A673 (cell line): ENCODE data around the gene PLPPR3.

Source experiments
- EZH2 ChIP-seq: fragments of 200-600 bp; sonication (generic); IDR thresholded peaks from 2 replicates; pipeline ENCODE4 v1.6.1; 2017; ENCODE audit warnings: borderline replicate concordance, low read depth, mild to moderate bottlenecking, mixed read lengths, antibody characterized with exemption, low read length; ENCODE audit not compliant: poor library complexity, severe bottlenecking
- TF ChIP-seq, protein P1 (sequence below): fragments of 300-800, 200-600 bp; sonication (generic); conservative IDR thresholded peaks from 2 replicates; pipeline ENCODE4 v1.5.1; 2017; ENCODE audit warnings: low read depth, mild to moderate bottlenecking, antibody characterized with exemption, low read length, moderate library complexity, mixed read lengths

DNA sequence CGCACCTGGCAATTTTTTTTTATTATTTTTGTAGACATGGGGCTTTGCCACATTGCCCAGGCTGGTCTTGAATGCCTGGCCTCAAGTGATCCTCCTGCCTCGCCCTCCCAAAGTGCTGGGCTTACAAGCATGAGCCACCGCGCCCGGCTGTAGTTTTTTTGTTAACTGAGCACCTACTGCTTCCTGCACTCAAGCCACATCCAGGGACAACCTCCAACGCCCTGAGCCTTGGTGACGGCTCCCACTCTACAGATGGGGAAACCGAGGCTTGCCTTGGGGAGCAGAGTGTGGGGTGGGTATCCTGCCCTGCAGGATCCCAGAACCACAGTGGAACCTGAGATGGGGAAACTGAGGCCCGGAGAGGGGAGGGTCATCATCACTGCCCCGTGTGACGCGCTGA, 33.4 kb upstream of the PLPPR3 start:
- TF ChIP-seq, protein P1, sequence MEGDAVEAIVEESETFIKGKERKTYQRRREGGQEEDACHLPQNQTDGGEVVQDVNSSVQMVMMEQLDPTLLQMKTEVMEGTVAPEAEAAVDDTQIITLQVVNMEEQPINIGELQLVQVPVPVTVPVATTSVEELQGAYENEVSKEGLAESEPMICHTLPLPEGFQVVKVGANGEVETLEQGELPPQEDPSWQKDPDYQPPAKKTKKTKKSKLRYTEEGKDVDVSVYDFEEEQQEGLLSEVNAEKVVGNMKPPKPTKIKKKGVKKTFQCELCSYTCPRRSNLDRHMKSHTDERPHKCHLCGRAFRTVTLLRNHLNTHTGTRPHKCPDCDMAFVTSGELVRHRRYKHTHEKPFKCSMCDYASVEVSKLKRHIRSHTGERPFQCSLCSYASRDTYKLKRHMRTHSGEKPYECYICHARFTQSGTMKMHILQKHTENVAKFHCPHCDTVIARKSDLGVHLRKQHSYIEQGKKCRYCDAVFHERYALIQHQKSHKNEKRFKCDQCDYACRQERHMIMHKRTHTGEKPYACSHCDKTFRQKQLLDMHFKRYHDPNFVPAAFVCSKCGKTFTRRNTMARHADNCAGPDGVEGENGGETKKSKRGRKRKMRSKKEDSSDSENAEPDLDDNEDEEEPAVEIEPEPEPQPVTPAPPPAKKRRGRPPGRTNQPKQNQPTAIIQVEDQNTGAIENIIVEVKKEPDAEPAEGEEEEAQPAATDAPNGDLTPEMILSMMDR: no peak
- no peak for TF ChIP-seq EZH2
